Measurements from ENCODE around the gene PARP16.

GRCh38 chr15:65246026-65246714, 40.5 kb downstream of the PARP16 start:
- TF ChIP-seq POLR2A (IDR thresholded peaks at IDR 0.05; ENCODE audit: borderline replicate concordance, extremely low read depth, insufficient read depth, insufficient read length) (no peak), REST (IDR thresholded peaks at IDR 0.05; ENCODE audit: low read depth) (no peak), SRF (IDR thresholded peaks at IDR 0.05; ENCODE audit: low read depth) (no peak), EZH2 (IDR thresholded peaks at IDR 0.05) (no peak), EGR1 (IDR thresholded peaks at IDR 0.05; ENCODE audit: low read depth) (no peak), TCF7L2 (IDR thresholded peaks at IDR 0.05; ENCODE audit: borderline replicate concordance, extremely low read depth, insufficient read depth, insufficient read length) (no peak), POLR2AphosphoS5 (IDR thresholded peaks at IDR 0.05; ENCODE audit: low read depth, low read length) (no peak), RAD21 (IDR thresholded peaks at IDR 0.05; ENCODE audit: low read depth) (no peak)
- TF ChIP-seq, protein P1, sequence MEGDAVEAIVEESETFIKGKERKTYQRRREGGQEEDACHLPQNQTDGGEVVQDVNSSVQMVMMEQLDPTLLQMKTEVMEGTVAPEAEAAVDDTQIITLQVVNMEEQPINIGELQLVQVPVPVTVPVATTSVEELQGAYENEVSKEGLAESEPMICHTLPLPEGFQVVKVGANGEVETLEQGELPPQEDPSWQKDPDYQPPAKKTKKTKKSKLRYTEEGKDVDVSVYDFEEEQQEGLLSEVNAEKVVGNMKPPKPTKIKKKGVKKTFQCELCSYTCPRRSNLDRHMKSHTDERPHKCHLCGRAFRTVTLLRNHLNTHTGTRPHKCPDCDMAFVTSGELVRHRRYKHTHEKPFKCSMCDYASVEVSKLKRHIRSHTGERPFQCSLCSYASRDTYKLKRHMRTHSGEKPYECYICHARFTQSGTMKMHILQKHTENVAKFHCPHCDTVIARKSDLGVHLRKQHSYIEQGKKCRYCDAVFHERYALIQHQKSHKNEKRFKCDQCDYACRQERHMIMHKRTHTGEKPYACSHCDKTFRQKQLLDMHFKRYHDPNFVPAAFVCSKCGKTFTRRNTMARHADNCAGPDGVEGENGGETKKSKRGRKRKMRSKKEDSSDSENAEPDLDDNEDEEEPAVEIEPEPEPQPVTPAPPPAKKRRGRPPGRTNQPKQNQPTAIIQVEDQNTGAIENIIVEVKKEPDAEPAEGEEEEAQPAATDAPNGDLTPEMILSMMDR (IDR thresholded peaks at IDR 0.05 in 2 of 3, conservative IDR thresholded peaks at IDR 0.05 in 1 of 3; ENCODE audit: borderline replicate concordance in 1 of 3, insufficient read depth in 1 of 3, low read depth in 2 of 3, low read length in 2 of 3): no peak

Measured in HCT116 (cell line).